NCI-H2196 treated with DMSO at 0.1 percent for 48 hours (cell line): ENCODE data around the gene IKZF3.
"Not testable (repeated sequence)": the region's sequence is repeated elsewhere in the genome, so short reads cannot be mapped to it uniquely, and the experiment has no call there.

Source experiments
- DNase-seq: peaks from one replicate; lab custom pipeline; 2025; ENCODE audit not compliant: unreplicated experiment; lab: John Stamatoyannopoulos, UW

Gene IKZF3

GRCh38 chr17:39722104-39722503 is 142.0 kb downstream of the IKZF3 start:
- DNase-seq = no peak

- no peak for DNase-seq
Observed at GRCh38 chr17:39719563-39720355, 144.4 kb downstream of the IKZF3 start.

DNA sequence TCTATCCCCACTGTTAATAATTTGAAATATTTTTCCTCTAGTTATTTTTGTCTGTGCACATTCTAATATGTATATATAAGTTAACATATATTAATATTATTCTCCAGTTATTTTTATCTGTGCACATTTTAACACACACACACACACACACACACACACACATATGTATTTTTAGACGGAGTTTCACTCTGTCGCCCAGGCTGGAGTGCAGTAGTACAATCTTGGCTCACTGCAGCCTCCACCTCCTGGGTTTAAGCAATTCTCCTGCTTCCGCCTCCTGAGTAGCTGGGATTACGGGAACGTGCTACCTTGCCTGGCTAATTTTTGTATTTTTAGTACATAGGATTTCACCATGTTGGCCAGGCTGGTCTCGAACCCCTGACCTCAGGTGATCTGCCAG is 146.5 kb downstream of the IKZF3 start:
- DNase-seq = no peak

- no peak for DNase-seq
Observed at GRCh38 chr17:39716879-39717536, 147.1 kb downstream of the IKZF3 start.

GRCh38 chr17:39716073-39716818 is 147.9 kb downstream of the IKZF3 start:
- no peak for DNase-seq

- DNase-seq = no peak
Observed at GRCh38 chr17:39715375-39716072, 148.6 kb downstream of the IKZF3 start.

DNA sequence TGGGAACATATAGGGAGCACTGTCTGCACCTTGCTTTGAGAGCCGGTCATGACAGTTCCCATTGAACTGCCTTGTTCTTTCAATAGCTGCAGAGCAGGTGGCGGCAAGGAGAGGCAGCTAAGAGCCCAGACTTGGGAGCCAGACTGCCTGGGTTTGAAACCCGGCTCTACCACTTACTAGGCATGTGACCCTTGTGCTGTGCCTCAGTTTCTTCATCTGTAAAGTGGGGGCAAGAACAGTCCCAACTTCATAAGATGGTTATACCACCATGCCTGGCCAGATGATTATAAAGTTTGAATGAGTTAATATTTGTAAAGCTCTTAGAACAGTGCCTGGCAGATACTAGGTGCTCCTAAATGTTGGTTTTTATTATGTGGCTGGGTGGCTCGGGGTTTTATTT is 149.9 kb downstream of the IKZF3 start:
- no peak for DNase-seq

DNA sequence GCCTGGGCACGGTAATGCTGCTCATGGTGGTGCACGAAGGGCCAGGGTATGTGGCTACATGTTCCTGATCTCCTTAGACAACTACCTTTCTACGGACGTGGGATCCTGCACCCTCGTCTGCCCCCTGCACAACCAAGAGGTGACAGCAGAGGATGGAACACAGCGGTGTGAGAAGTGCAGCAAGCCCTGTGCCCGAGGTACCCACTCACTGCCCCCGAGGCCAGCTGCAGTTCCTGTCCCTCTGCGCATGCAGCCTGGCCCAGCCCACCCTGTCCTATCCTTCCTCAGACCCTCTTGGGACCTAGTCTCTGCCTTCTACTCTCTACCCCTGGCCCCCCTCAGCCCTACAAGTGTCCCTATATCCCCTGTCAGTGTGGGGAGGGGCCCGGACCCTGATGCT is 152.3 kb downstream of the IKZF3 start:
- no peak for DNase-seq

GRCh38 chr17:39711071-39711470 is 153.0 kb downstream of the IKZF3 start:
- DNase-seq = not testable (repeated sequence)

GRCh38 chr17:39709998-39710964 is 153.8 kb downstream of the IKZF3 start:
- DNase-seq = no peak

GRCh38 chr17:39709319-39709997 is 154.7 kb downstream of the IKZF3 start:
- no peak for DNase-seq
